ENCODE data around the gene SLC9A9.

SLC9A9 gene

GRCh38 chr3:143410259-143410658 lies 438.0 kb downstream of the SLC9A9 start:
- Histone ChIP-seq H3K4me1 (ENCODE audit: control insufficient read depth, insufficient read depth, low read length) (no peaks in the 10 kb centered on the region), H3K36me3 (ENCODE audit: insufficient read depth, low read length) (no peaks in the 10 kb centered on the region), H3K4me3 (ENCODE audit: low read length) (no peak overlapping the region), H3K27me3 (ENCODE audit: control insufficient read depth, insufficient read depth, low read length) (no peaks in the 10 kb centered on the region), H3K4me2 (ENCODE audit: low read length) (no peak overlapping the region), H3K9ac (ENCODE audit: low read depth, low read length) (no peak overlapping the region), H3K9me3 (replicated peaks; ENCODE audit: low read length) (no peaks in the 10 kb centered on the region)

- Histone ChIP-seq H3K27me3 (ENCODE audit: control insufficient read depth, insufficient read depth, low read length) (no peaks in the 10 kb centered on the region), H3K9me3 (replicated peaks; ENCODE audit: low read length) (no peaks in the 10 kb centered on the region), H3K9ac (ENCODE audit: low read depth, low read length) (no peak overlapping the region), H3K4me3 (ENCODE audit: low read length) (no peak overlapping the region), H3K4me1 (ENCODE audit: control insufficient read depth, insufficient read depth, low read length) (no peaks in the 10 kb centered on the region), H3K4me2 (ENCODE audit: low read length) (no peak overlapping the region), H3K36me3 (ENCODE audit: insufficient read depth, low read length) (no peaks in the 10 kb centered on the region)
Measured at GRCh38 chr3:143408771-143409170, 439.5 kb downstream of the SLC9A9 start.

- no peaks in the 10 kb centered on the region for H3K9me3 ChIP-seq (replicated peaks; ENCODE audit: low read length)
- H3K9ac ChIP-seq (ENCODE audit: low read depth, low read length), result no peak overlapping the region
- H3K4me3 ChIP-seq (ENCODE audit: low read length), result no peak overlapping the region
- no peaks in the 10 kb centered on the region for H3K4me1 ChIP-seq (ENCODE audit: control insufficient read depth, insufficient read depth, low read length)
- no peaks in the 10 kb centered on the region for H3K36me3 ChIP-seq (ENCODE audit: insufficient read depth, low read length)
- H3K27me3 ChIP-seq (ENCODE audit: control insufficient read depth, insufficient read depth, low read length), result no peaks in the 10 kb centered on the region
- H3K4me2 ChIP-seq (ENCODE audit: low read length), result no peak overlapping the region
Measured at GRCh38 chr3:143402602-143403001, 445.7 kb downstream of the SLC9A9 start.

- Histone ChIP-seq H3K36me3 (ENCODE audit: insufficient read depth, low read length) (no peaks in the 10 kb centered on the region), H3K4me2 (ENCODE audit: low read length) (no peak overlapping the region), H3K9ac (ENCODE audit: low read depth, low read length) (no peak overlapping the region), H3K9me3 (replicated peaks; ENCODE audit: low read length) (no peaks in the 10 kb centered on the region), H3K27me3 (ENCODE audit: control insufficient read depth, insufficient read depth, low read length) (no peaks in the 10 kb centered on the region), H3K4me3 (ENCODE audit: low read length) (no peak overlapping the region), H3K4me1 (ENCODE audit: control insufficient read depth, insufficient read depth, low read length) (no peaks in the 10 kb centered on the region)
Measured at GRCh38 chr3:143396790-143397189, 451.5 kb downstream of the SLC9A9 start.

DNA sequence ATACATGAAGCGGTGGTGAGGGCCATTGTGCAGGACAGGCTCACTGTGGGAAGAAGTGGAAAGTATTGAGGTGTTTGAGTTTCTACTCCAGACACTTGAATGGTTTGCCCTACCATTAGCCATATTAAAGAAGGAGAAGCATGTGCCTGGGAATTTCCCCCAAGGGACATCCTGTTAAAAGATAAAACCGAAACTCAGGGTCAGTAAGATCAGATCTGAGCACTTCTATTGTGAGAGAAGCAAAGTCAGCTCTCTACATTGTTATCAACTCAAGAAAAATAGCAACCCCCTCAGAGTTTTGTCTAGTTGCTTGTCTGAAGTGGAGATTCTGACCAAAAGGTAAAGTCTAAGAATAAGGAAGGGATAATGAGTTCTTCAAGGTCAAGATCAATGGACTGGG lies 458.9 kb downstream of the SLC9A9 start:
- H3K4me1 ChIP-seq (ENCODE audit: control insufficient read depth, insufficient read depth, low read length), result no peaks in the 10 kb centered on the region
- H3K9ac ChIP-seq (ENCODE audit: low read depth, low read length), result no peak overlapping the region
- H3K9me3 ChIP-seq (replicated peaks; ENCODE audit: low read length), result no peaks in the 10 kb centered on the region
- H3K36me3 ChIP-seq (ENCODE audit: insufficient read depth, low read length), result no peaks in the 10 kb centered on the region
- no peak overlapping the region for H3K4me2 ChIP-seq (ENCODE audit: low read length)
- H3K27me3 ChIP-seq (ENCODE audit: control insufficient read depth, insufficient read depth, low read length), result no peaks in the 10 kb centered on the region
- H3K4me3 ChIP-seq (ENCODE audit: low read length), result no peak overlapping the region

DNA sequence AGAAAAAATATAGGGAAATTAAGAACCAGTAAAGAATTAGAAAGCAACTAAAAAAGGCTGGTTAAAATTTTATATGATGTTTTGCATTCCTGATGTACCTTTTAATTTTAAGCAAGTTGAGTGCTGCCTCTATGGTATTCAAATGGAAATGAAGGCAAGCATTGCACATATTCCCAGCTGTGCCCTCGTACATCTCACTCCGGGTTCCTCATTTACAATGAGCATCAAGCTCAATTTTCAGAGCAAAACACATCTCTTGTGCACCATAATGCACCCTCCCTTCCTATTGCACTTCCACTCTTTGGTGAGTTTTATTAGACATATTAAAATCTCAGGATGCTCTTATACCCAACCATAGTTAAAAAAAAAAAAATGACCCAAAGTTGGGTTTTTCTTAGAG lies 460.8 kb downstream of the SLC9A9 start:
- H3K9ac ChIP-seq (ENCODE audit: low read depth, low read length), result no peak overlapping the region

DNA sequence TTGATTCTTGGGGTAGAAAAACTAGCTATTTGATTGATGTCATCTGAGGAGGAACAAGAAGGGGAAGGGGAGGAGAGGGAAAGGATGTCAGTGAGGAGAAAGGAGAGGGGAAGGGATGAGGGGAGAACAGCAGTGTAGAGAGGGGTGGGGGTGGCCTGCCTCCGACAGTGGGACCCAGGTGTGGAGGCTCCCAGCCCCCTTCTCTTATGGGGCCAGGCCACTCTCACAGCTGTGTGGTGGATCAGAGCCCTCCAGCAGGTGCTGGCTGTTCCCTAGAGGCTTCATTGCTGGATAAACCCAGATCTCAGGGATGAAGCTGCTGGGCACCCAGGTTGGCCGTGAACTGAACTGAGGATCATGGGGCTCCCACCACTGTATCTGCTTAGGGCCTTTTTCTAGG lies 464.2 kb downstream of the SLC9A9 start:
- Histone ChIP-seq H3K4me1 (ENCODE audit: control insufficient read depth, insufficient read depth, low read length) (no peaks in the 10 kb centered on the region), H3K27me3 (ENCODE audit: control insufficient read depth, insufficient read depth, low read length) (no peaks in the 10 kb centered on the region), H3K4me2 (ENCODE audit: low read length) (no peak overlapping the region), H3K36me3 (ENCODE audit: insufficient read depth, low read length) (no peaks in the 10 kb centered on the region), H3K9ac (ENCODE audit: low read depth, low read length) (no peak overlapping the region), H3K9me3 (replicated peaks; ENCODE audit: low read length) (no peaks in the 10 kb centered on the region), H3K4me3 (ENCODE audit: low read length) (no peak overlapping the region)

More for the DNA sequence above, 460.8 kb downstream of the SLC9A9 start:
- H3K9me3 ChIP-seq (replicated peaks; ENCODE audit: low read length), result no peaks in the 10 kb centered on the region
- H3K36me3 ChIP-seq (ENCODE audit: insufficient read depth, low read length), result no peaks in the 10 kb centered on the region
- H3K4me2 ChIP-seq (ENCODE audit: low read length), result no peak overlapping the region
- H3K4me3 ChIP-seq (ENCODE audit: low read length), result no peak overlapping the region
- H3K27me3 ChIP-seq (ENCODE audit: control insufficient read depth, insufficient read depth, low read length), result no peaks in the 10 kb centered on the region
- no peaks in the 10 kb centered on the region for H3K4me1 ChIP-seq (ENCODE audit: control insufficient read depth, insufficient read depth, low read length)

- Histone ChIP-seq H3K4me3 (ENCODE audit: low read length) (no peak overlapping the region), H3K27me3 (ENCODE audit: control insufficient read depth, insufficient read depth, low read length) (no peaks in the 10 kb centered on the region), H3K9ac (ENCODE audit: low read depth, low read length) (no peak overlapping the region), H3K4me2 (ENCODE audit: low read length) (no peak overlapping the region), H3K9me3 (replicated peaks; ENCODE audit: low read length) (no peaks in the 10 kb centered on the region), H3K36me3 (ENCODE audit: insufficient read depth, low read length) (no peaks in the 10 kb centered on the region), H3K4me1 (ENCODE audit: control insufficient read depth, insufficient read depth, low read length) (no peaks in the 10 kb centered on the region)
Measured at GRCh38 chr3:143383421-143383820, 464.8 kb downstream of the SLC9A9 start.

DNA sequence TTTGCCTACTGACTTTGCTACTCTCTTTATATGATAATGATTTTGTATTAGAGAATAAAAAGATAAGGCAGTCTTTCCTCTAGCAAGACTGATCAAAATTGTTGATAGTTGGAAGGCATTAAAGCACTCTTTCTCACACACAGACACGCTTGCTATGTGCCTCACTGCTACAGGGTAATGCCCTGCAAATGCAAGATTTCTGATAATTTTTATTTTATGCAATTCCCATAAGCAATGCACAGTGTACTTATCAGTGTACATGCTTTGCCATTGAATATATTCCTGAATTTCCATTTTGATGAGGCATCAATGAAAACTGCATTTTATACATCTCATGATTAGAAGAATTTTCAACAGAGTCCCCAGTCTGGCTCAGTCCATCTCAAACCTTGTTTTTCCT lies 465.5 kb downstream of the SLC9A9 start:
- H3K4me2 ChIP-seq (ENCODE audit: low read length), result no peak overlapping the region
- no peaks in the 10 kb centered on the region for H3K4me1 ChIP-seq (ENCODE audit: control insufficient read depth, insufficient read depth, low read length)
- H3K4me3 ChIP-seq (ENCODE audit: low read length), result no peak overlapping the region
- H3K9ac ChIP-seq (ENCODE audit: low read depth, low read length), result no peak overlapping the region
- H3K27me3 ChIP-seq (ENCODE audit: control insufficient read depth, insufficient read depth, low read length), result no peaks in the 10 kb centered on the region
- H3K9me3 ChIP-seq (replicated peaks; ENCODE audit: low read length), result no peaks in the 10 kb centered on the region
- no peaks in the 10 kb centered on the region for H3K36me3 ChIP-seq (ENCODE audit: insufficient read depth, low read length)

DNA sequence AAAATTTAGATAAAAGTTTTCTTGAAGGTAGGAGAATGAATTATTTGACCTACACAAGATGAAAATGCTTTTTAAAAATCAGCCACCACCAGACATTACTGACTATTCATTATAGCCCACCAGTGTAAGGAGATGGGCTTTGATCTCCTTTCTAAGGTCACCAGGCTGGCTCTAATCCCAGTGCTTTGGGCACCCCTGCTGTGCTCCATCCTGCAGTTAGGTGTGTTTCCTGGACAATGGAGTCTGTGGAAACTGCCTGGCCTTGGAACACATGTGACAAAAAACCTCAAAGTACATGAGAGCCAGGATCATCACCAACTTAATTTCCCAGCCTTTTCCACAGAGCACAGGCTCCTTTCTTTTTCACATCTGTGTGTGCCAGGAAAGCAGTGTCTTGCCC lies 467.8 kb downstream of the SLC9A9 start:
- Histone ChIP-seq H3K4me2 (ENCODE audit: low read length) (no peak overlapping the region), H3K36me3 (ENCODE audit: insufficient read depth, low read length) (no peaks in the 10 kb centered on the region), H3K27me3 (ENCODE audit: control insufficient read depth, insufficient read depth, low read length) (no peaks in the 10 kb centered on the region), H3K9me3 (replicated peaks; ENCODE audit: low read length) (no peaks in the 10 kb centered on the region), H3K4me3 (ENCODE audit: low read length) (no peak overlapping the region), H3K4me1 (ENCODE audit: control insufficient read depth, insufficient read depth, low read length) (no peaks in the 10 kb centered on the region), H3K9ac (ENCODE audit: low read depth, low read length) (no peak overlapping the region)

GRCh38 chr3:143375698-143376097 lies 472.6 kb downstream of the SLC9A9 start:
- H3K4me1 ChIP-seq (ENCODE audit: control insufficient read depth, insufficient read depth, low read length), result no peaks in the 10 kb centered on the region
- no peaks in the 10 kb centered on the region for H3K36me3 ChIP-seq (ENCODE audit: insufficient read depth, low read length)
- H3K4me2 ChIP-seq (ENCODE audit: low read length), result no peak overlapping the region
- H3K9me3 ChIP-seq (replicated peaks; ENCODE audit: low read length), result no peaks in the 10 kb centered on the region
- no peak overlapping the region for H3K4me3 ChIP-seq (ENCODE audit: low read length)
- no peak overlapping the region for H3K9ac ChIP-seq (ENCODE audit: low read depth, low read length)
- no peaks in the 10 kb centered on the region for H3K27me3 ChIP-seq (ENCODE audit: control insufficient read depth, insufficient read depth, low read length)

DNA sequence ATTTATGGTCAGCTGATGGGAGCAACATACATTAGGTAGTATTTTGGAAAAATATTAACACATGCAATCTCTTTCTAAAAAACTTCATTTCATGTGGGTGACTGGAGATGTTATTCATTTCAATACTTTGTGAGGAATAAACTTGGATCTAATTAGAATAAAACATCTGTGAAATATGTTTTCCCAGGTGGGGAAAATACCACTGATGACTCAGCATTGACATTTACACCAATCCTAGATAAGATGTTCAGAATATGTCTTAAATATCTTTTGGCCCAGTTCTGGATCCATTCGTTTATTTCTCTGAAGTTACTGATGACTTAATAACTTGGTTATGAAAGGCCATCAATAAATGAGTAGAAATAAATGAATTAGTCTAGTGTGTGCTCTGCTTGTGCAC lies 481.1 kb downstream of the SLC9A9 start:
- H3K9ac ChIP-seq (ENCODE audit: low read depth, low read length), result no peak overlapping the region
- no peaks in the 10 kb centered on the region for H3K36me3 ChIP-seq (ENCODE audit: insufficient read depth, low read length)
- H3K27me3 ChIP-seq (ENCODE audit: control insufficient read depth, insufficient read depth, low read length), result no peaks in the 10 kb centered on the region
- no peak overlapping the region for H3K4me3 ChIP-seq (ENCODE audit: low read length)
- H3K9me3 ChIP-seq (replicated peaks; ENCODE audit: low read length), result no peaks in the 10 kb centered on the region
- H3K4me2 ChIP-seq (ENCODE audit: low read length), result no peak overlapping the region
- no peaks in the 10 kb centered on the region for H3K4me1 ChIP-seq (ENCODE audit: control insufficient read depth, insufficient read depth, low read length)

Data from skeletal muscle satellite cell (primary cell).